GM21723 (cell line): ENCODE measurements around the gene DLG2.
A peak's percentile ranks its signal among the peaks of the same experiment; 100 is the strongest.
"Not testable (repeated sequence)": the region's sequence is repeated elsewhere in the genome, so short reads cannot be mapped to it uniquely, and the experiment has no call there.

ENCODE experiments used
- ATAC-seq: cut with Tn5 transposase; IDR thresholded peaks from one replicate; pipeline ENCODE4 v1.9.1; 2021; ENCODE audit warnings: mild to moderate bottlenecking, moderate library complexity; ENCODE audit not compliant: unreplicated experiment

Gene DLG2

GRCh38 chr11:83642500-83642899 is 1984.6 kb downstream of the DLG2 start:
- ATAC-seq = no peak

GRCh38 chr11:83641511-83641910 is 1985.6 kb downstream of the DLG2 start:
- no peak for ATAC-seq

DNA sequence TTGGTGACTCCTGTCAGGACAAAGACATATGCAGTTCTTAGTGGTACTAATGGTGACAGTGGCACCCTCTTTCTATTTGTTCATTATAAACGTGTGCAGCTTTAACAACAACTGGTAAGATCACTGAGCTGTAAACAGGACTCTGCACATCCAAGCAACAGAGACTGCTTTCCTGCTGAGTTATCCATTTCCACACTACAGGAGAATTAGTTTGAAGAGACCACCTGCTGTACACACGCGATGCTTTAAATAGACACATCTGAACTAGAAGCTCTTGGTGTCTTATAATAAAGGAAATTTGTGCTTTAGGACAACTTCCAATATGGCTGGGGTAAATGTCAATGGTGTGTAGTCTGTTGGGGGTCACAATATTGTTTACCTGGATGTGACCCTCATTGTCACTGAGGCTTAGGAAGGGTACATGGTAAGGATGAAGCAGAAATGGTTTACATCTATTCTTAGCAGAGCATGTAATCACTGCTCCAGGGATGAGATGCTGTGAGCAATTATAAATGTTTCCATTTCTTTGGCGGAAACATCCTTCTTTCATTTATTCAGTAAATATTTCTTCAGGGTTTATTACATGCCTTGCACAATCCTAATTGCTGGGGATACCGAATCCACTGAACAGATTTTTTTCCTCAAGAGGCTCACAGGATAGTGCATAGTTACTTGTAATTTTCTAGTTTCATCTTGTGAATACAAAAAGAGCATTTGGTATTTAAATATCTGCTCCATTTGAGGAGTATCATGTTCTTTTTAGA is 1987.0 kb downstream of the DLG2 start:
- no peak for ATAC-seq

- ATAC-seq = no peak
Measured at GRCh38 chr11:83635166-83635565, 1992.0 kb downstream of the DLG2 start.

DNA sequence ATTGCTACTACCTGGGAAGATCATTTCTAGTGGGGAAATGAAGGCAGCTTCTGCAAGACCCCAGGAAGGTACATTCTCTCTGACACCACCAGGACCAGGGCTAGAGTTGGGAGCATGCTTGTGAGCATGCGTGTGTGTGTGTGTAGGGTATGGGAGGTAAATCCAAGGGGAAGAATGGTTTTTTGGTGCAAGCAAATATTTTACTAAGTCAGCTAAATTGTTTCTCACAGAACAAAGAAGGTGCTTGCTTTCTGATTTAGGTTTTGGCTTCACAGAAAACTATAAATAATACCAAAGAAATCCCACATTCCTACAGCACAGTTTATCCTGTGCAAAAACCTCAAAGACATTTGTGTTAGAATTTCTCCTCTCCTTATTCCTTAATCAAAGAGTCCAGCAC is 1996.9 kb downstream of the DLG2 start:
- no peak for ATAC-seq

GRCh38 chr11:83629775-83630174 is 1997.4 kb downstream of the DLG2 start:
- ATAC-seq = no peak

GRCh38 chr11:83628622-83629355 is 1998.4 kb downstream of the DLG2 start:
- no peak for ATAC-seq

DNA sequence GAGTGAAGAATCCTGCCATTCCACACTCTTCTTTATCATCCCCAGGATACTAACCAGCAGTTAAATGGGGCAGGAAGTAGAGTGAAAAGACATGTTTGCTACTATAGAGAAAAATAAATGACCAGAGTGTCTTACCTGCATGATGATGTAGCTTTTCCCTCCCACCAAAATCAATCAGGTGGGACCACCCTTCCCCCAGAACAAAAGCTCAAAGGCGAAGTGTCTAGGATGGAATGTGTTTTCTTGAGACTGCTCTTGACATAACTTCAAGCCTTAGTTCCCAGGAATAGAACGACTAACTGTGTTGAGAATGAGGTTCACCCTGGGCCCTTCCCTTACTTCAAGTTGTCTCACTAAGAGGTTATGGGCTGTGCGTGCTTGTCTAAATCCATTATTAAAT is 2001.8 kb downstream of the DLG2 start:
- no peak for ATAC-seq

DNA sequence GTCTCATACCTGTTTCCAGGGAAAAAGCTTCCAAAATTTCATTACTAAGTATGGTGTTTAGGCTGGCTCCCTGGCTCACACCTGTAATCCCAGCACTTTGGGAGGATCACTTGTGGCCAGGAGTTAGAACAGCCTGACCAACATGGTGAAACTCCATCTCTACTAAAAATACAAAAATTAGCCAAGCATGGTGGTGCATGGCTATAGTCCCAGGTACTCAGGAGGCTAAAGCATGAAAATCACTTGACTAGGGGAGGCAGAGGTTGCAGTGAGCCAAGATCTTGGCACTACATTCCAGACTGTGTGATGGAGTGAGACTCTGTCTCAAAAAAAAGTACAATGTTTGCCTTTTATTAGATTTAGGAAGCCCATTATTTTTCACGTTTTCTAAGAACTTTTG is 2009.5 kb downstream of the DLG2 start:
- no peak for ATAC-seq

DNA sequence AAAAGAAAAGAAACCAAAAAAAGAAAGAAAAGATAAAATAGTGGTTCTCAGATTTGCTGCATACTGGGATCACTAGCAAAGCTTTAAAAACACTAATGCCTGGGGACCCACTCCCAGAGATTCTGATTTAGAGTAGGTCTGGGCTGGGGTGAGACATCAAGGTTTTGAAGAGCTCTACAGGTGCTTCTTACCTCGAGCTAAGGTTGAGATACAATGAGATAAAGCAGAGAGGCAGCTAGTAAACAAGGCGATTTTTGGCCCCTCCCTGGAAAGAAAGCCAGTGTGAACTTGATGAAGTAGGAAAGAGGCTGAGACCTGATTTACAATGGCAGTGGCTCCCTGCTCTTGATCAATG is 2013.4 kb downstream of the DLG2 start:
- ATAC-seq = peak; percentile 41

DNA sequence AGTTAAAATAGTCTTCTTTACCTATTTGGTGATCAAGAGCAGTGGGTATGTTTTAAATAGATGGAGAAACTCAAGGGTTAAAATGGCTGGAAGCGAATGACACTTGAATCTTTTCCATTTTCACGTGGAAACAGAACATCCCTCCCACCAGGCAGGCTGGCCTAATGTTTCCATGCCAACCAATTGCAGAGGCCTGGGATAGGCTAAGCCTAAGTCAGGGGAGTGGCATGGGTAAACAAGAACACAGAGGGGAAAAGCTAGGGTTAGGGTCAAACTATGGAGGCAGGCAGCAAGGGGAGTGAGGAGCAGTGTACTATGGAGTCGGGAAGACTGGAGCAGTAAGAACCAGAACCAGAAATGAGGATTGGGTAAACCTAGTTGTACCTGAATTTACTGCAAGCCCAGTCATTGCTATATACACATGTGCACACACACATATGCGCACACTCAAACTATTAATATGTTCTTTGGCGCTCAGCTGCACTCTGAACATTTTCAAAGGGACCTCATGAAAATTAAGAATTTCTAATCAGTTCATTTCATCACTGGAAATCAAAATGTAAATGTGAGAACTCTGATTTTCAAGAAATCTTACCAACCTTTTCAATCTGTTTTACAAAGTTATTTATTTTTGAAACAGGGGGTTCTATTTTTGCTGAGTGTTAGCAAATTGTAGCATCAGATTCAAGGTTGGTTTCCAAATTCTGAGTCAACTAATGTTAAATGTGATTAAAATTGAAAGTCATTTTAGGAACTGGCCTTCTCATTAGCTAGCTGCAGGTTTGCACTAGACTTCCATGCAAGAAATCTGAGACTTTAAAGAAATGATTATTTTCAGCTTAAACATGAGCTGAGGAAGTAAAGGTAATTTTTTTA is 2014.0 kb downstream of the DLG2 start:
- ATAC-seq = peak; percentile 93

- no peak for ATAC-seq
Measured at GRCh38 chr11:83611600-83611999, 2015.5 kb downstream of the DLG2 start.

DNA sequence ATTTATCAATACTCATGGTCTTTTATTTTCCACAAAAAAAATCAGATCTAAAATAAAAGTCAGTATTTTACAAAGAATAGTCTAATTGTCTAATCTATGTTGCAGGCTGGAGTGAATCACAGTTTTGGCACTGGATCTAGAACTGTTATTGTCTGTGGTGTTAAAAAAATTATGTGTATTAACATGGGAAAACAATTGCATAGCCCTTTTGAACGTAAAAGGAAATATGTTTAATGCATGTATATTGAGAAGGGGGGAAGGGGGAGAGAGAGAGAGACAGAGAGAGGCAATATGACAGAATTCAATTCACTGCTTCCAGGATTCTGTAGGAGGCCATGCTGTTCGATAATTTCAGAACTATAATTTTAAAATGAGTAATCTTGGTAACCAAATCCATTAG is 2016.1 kb downstream of the DLG2 start:
- ATAC-seq = no peak

DNA sequence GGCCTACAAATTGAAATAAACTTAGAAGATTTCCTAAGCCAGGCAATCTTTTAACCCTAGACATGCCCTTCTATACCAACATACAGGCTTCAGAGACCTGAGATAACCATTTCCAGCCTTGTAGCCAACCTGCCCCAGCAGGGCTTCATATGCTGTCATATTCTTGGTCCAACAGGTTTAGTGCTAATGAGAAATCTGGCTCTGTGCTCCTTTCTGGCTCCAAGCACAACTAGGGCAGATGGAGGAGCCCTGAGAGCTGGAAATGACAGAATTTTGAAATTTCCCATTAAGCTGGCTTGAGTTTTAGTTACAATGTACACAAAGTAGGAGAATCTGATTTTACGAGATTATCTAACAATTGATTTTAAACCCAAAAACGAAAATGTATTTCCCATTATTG is 2018.0 kb downstream of the DLG2 start:
- ATAC-seq = no peak

- no peak for ATAC-seq
Measured at GRCh38 chr11:83608571-83608970, 2018.6 kb downstream of the DLG2 start.

DNA sequence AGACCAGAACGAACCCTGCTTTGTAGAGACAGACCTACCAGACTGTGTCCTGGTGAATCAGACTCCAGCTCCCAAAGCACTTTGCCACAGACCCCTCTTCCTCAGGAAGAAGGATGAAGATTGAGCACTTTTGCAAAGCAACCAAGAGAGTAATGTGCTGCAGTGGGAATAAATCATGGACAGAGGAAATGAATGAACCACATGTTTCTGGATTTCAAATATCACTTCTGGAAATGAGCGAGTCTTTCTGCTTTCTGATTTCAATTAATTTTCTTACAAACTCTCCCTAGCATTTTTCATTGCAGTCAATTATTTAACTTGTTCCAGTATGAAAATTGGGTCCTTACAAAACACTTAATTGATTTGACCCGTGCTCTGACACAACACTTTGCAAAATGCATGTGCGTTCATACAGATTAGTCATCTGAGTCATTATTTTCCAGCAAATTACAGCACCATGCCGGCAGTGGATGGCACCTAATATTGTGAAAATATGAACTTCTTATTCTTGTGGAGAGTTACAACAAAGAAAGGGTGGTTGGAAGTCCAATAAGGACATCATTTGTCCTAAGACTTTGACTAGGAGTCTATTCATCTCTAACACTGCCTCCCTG is 2025.1 kb downstream of the DLG2 start:
- ATAC-seq = no peak

DNA sequence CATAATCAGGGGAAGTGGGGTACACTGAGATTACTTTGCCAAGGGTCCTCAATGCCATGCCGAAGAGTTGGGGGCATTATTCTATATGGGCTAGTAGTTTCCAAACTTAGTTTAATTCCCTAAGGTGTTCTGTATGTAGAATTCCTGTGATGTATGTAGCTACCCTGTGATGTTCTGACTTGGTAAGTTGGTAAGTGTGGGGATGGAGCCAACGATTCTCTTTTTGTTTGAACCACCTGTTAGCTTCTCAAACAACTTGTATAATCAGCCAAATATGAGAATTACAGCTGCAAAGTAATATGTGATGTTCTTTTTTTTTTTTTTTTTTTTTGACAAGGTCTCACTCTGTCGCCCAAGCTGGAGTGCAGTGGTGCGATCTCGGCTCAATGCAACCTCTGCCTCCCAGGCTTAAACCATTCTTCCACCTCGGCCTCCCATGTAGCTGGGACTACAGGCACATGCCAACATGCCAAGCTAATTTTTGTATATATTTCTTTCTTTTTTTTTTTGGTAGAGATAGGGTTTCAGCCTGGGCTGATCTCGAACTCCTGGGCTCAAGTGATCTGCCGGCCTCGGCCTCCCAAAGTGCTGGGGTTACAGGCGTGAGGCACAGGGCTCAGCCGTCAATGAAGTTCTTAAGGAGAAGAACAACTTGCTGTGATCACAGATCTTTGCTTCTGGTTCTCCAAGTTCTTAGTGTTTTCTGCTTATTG is 2025.8 kb downstream of the DLG2 start:
- no peak for ATAC-seq

GRCh38 chr11:83600661-83601060 is 2026.5 kb downstream of the DLG2 start:
- ATAC-seq = no peak

GRCh38 chr11:83599066-83599465 is 2028.1 kb downstream of the DLG2 start:
- no peak for ATAC-seq

GRCh38 chr11:83587797-83588196 is 2039.3 kb downstream of the DLG2 start:
- not testable (repeated sequence) for ATAC-seq
